Kidney epithelial cell (primary cell): ENCODE results near the gene PODXL2. TPM values are rescaled to one million over a fixed set of nuclear protein-coding genes. Genes with fewer than 3 reads are reported as not detected.

ENCODE experiments used
- DNase-seq: peaks from one replicate; pipeline ENCODE4 v3.0.0-alpha.2; 2010; ENCODE audit warnings: low read depth
- H3K27me3 ChIP-seq: 2 replicates; pipeline ENCODE4 v1.6.0; 2011; ENCODE audit warnings: low read length; ENCODE audit not compliant: control insufficient read depth, insufficient read depth
- H3K36me3 ChIP-seq: 2 replicates; pipeline ENCODE4 v1.5.1; 2011; ENCODE audit warnings: low read length; ENCODE audit not compliant: control insufficient read depth, insufficient read depth
- H3K4me3 ChIP-seq: 2 replicates; pipeline ENCODE4 v1.5.1; 2011; ENCODE audit warnings: low read depth, mild to moderate bottlenecking, control low read depth, low read length
- CTCF ChIP-seq: IDR thresholded peaks from 2 replicates; pipeline ENCODE4 v1.5.1; 2011; ENCODE audit warnings: mild to moderate bottlenecking, moderate library complexity, low read length, control low read depth, inconsistent platforms; ENCODE audit not compliant: insufficient read depth, poor library complexity, severe bottlenecking
- total RNA-seq: library from RNA; depleted of rRNA; stranded (reverse); fragments of >200 nt; gene quantifications from 2 replicates; pipeline ENCODE4 v1.2.3, GENCODE V29; 2015

The PODXL2 gene
- total RNA-seq, 1 donor from 2014 or later = 69.5 TPM

GRCh38 chr3:127684871-127685707 is 56.1 kb downstream of the PODXL2 start:
- H3K4me3 ChIP-seq = no peak overlapping the region
- no peaks in the 10 kb centered on the region for H3K36me3 ChIP-seq
- H3K27me3 ChIP-seq = no peaks in the 10 kb centered on the region
- DNase-seq = no peak
- TF ChIP-seq CTCF = no peak

- no peak overlapping the region for H3K4me3 ChIP-seq
- TF ChIP-seq CTCF = no peak
- no peak for DNase-seq
Measured at GRCh38 chr3:127685708-127686511, 56.9 kb downstream of the PODXL2 start.

GRCh38 chr3:127686512-127686894 is 57.5 kb downstream of the PODXL2 start:
- no peak overlapping the region for H3K4me3 ChIP-seq
- no peak for TF ChIP-seq CTCF

More at GRCh38 chr3:127685708-127686511, 56.9 kb downstream of the PODXL2 start:
- Histone ChIP-seq H3K36me3 (no peaks in the 10 kb centered on the region), H3K27me3 (no peaks in the 10 kb centered on the region)

GRCh38 chr3:127687228-127687737 is 58.3 kb downstream of the PODXL2 start:
- no peak overlapping the region for H3K4me3 ChIP-seq
- no peaks in the 10 kb centered on the region for H3K36me3 ChIP-seq
- H3K27me3 ChIP-seq = no peaks in the 10 kb centered on the region
- TF ChIP-seq CTCF = no peak
- DNase-seq = no peak

More at GRCh38 chr3:127686512-127686894, 57.5 kb downstream of the PODXL2 start:
- no peak for DNase-seq
- Histone ChIP-seq H3K36me3 (no peaks in the 10 kb centered on the region), H3K27me3 (no peaks in the 10 kb centered on the region)

GRCh38 chr3:127688022-127688415 is 59.0 kb downstream of the PODXL2 start:
- H3K27me3 ChIP-seq = no peaks in the 10 kb centered on the region
- no peak for DNase-seq
- no peaks in the 10 kb centered on the region for H3K36me3 ChIP-seq
- TF ChIP-seq CTCF = no peak
- H3K4me3 ChIP-seq = no peak overlapping the region
